Subcutaneous abdominal adipose tissue (tissue), 5 donors: Measurements from ENCODE around the gene CENPV.

ENCODE experiments used
- H3K27ac ChIP-seq: one replicate; pipeline ENCODE4 v1.7.0; 2013; ENCODE audit warnings: low read depth, mild to moderate bottlenecking, inconsistent platforms, low read length, moderate library complexity
- H3K27me3 ChIP-seq, 5 donors: one replicate each; pipeline ENCODE4 v1.7.0; 2013; ENCODE audit warnings: low read length in 5 of 5, inconsistent platforms in 1 of 5; ENCODE audit not compliant: control insufficient read depth in 5 of 5, insufficient read depth in 4 of 5
- H3K36me3 ChIP-seq, 5 donors: one replicate each; pipeline ENCODE4 v1.7.0; 2013; ENCODE audit warnings: low read length in 5 of 5; ENCODE audit not compliant: control insufficient read depth in 5 of 5, insufficient read depth in 5 of 5
- H3K4me1 ChIP-seq, 5 donors: one replicate each; pipeline ENCODE4 v1.7.0; 2013; ENCODE audit warnings: low read length in 5 of 5, mild to moderate bottlenecking in 3 of 5, moderate library complexity in 1 of 5; ENCODE audit not compliant: control insufficient read depth in 5 of 5, insufficient read depth in 5 of 5
- H3K4me3 ChIP-seq, 5 donors: one replicate each; pipeline ENCODE4 v1.7.0; 2013; ENCODE audit warnings: low read length in 5 of 5, low read depth in 1 of 5
- H3K9ac ChIP-seq, 5 donors: one replicate each; pipeline ENCODE4 v1.7.0; 2013; ENCODE audit warnings: low read length in 5 of 5, mild to moderate bottlenecking in 4 of 5, moderate library complexity in 3 of 5
- H3K9me3 ChIP-seq, 5 donors: one replicate each; pipeline ENCODE4 v1.7.0; 2013; ENCODE audit warnings: low read length in 5 of 5; ENCODE audit not compliant: control insufficient read depth in 5 of 5
- donor health status: healthy.
- donor health status: healthy.
- donor health status: healthy.
- donor health status: healthy.
- donor health status: healthy.

CENPV gene

GRCh38 chr17:16363749-16364536 is 10.7 kb upstream of the CENPV start:
- Histone ChIP-seq H3K4me3 (no peak overlapping the region), H3K9me3 (no peaks in the 10 kb centered on the region), H3K36me3 (no peaks in the 10 kb centered on the region), H3K27ac (no peak overlapping the region), H3K4me1 (peaks cover 0 to 11% (median 6%) of the 10 kb centered on the region in 5 donors), H3K27me3 (no peaks in the 10 kb centered on the region), H3K9ac (peak overlapping the region in 4 of 5 donors; percentile 12 to 24 (median 16))

DNA sequence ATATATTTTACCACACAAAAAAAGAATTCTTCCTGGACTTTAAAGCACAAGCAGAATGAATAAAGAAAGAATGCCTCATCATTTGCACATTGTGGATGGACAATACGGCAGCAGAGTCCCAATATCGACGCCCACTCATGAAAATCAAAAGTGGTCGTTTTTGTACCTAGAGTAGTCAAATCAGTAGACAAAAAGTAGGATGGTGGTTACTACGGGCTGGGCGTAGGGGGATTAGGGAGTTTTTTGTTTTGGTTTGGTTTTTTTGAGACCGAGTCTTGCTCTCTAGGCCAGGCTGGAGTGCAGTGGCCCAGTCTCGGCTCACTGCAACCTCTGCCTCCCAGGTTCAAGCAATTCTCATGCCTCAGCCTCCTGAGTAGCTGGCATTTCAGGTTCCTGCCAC is 8.6 kb upstream of the CENPV start:
- H3K36me3 ChIP-seq: no peaks in the 10 kb centered on the region
- H3K4me3 ChIP-seq: no peak overlapping the region
- H3K9ac ChIP-seq: no peak overlapping the region
- no peaks in the 10 kb centered on the region for H3K27me3 ChIP-seq
- no peak overlapping the region for H3K27ac ChIP-seq
- peaks cover 0 to 11% (median 6%) of the 10 kb centered on the region in 5 donors for H3K4me1 ChIP-seq
- no peaks in the 10 kb centered on the region for H3K9me3 ChIP-seq

DNA sequence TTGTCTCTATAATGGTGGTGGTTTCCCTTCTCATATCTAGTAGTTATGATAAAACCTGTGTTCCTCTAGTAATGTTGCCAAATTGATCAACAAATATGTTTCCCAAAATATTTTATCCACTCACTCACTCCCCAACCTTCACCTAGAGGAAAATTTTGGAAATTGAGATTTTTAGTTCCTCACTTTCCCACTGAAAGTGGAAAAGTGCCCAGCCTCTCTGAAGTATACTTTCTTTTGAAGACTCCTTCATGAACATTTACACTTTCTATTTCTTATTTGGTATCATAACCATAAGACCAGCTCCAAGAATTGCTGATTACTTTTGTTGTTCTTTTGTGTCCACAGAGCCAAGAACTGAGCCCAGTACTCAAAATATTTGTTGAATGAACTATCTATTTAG is 5.1 kb upstream of the CENPV start:
- Histone ChIP-seq H3K4me3 (no peak overlapping the region), H3K9me3 (no peaks in the 10 kb centered on the region), H3K4me1 (peaks cover 0 to 5% (median 4%) of the 10 kb centered on the region in 5 donors), H3K27ac (no peak overlapping the region), H3K27me3 (no peaks in the 10 kb centered on the region), H3K9ac (no peak overlapping the region), H3K36me3 (no peaks in the 10 kb centered on the region)

DNA sequence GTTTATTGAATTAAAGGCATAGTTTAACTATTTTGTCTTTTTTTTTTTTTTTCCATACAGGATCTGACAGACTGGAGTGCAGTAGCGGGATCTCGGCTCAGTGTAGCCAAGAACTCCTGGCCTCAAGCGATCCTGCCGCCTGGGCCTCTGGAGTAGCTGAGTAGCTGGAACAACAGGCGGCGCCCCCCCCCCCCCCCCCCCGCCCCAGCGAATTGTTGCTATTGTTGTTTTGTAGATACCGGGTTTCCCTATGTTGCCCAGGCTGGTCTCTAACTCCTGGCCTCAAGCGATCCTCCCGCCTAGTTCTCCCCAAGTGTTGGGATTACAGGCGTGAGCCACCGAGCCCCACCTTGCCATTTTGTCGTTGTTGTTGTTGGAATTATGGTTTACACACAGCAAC is 1.3 kb upstream of the CENPV start:
- no peaks in the 10 kb centered on the region for H3K27me3 ChIP-seq
- no peak overlapping the region for H3K4me3 ChIP-seq
- peaks cover 0 to 18% (median 17%) of the 10 kb centered on the region in 5 donors for H3K4me1 ChIP-seq
- H3K9ac ChIP-seq: no peak overlapping the region
- no peaks in the 10 kb centered on the region for H3K36me3 ChIP-seq
- H3K9me3 ChIP-seq: no peaks in the 10 kb centered on the region
- no peak overlapping the region for H3K27ac ChIP-seq

DNA sequence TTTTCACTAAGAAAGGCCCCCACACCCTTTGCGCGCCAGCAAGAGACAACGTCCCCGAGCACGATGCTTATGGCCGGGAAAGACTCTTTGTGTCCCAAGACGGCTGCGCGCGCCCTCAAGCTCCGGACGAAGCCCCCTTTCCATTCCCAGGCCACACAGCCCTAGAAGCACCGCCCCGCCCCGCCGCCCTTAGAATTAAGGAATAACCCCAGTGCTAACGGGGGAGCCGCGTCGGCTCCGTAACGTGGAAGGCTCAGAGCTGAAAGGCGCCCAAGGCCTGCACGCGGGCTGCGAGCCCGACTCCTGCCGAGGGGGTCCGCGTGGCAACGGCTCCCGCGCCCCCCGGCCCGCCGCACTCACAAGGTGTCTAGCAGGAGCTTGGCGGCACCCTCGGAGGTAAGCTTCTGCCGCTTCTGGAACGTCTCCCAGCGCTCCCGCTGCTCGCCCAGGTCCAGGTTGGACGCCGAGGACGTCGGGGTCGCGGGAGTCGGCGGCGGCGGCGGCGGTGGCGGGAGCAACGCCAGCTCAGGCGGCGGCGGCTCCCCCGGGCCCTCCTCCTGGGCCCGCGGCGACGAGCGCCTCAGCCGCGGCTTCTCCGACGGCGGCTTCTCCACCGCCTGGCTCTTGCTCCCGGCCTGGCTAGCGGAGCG is 477 bp downstream of the CENPV start:
- Histone ChIP-seq H3K27me3 (no peaks in the 10 kb centered on the region), H3K27ac (no peak overlapping the region), H3K4me3 (peak overlapping the region; percentile 57 to 80 (median 75)), H3K4me1 (peaks cover 0 to 18% (median 17%) of the 10 kb centered on the region in 5 donors), H3K36me3 (peaks cover 4 to 14% (median 10%) of the 10 kb centered on the region in 5 donors), H3K9ac (peak overlapping the region in 4 of 5 donors; percentile 59 to 71 (median 66)), H3K9me3 (no peaks in the 10 kb centered on the region)

- peak overlapping the region in 4 of 5 donors; percentile 59 to 71 (median 66) for H3K9ac ChIP-seq
- no peaks in the 10 kb centered on the region for H3K9me3 ChIP-seq
- peak overlapping the region; percentile 57 to 80 (median 75) for H3K4me3 ChIP-seq
- H3K4me1 ChIP-seq: peaks cover 0 to 18% (median 17%) of the 10 kb centered on the region in 5 donors
- no peak overlapping the region for H3K27ac ChIP-seq
- peaks cover 4 to 14% (median 10%) of the 10 kb centered on the region in 5 donors for H3K36me3 ChIP-seq
- H3K27me3 ChIP-seq: no peaks in the 10 kb centered on the region
These were observed 984 bp downstream of the CENPV start for GRCh38 chr17:16352303-16352666.

- peaks cover 0 to 18% (median 17%) of the 10 kb centered on the region in 5 donors for H3K4me1 ChIP-seq
- no peaks in the 10 kb centered on the region for H3K27me3 ChIP-seq
- peak overlapping the region; percentile 57 to 80 (median 75) for H3K4me3 ChIP-seq
- no peaks in the 10 kb centered on the region for H3K9me3 ChIP-seq
- H3K36me3 ChIP-seq: peaks cover 4 to 17% (median 10%) of the 10 kb centered on the region in 5 donors
- H3K9ac ChIP-seq: peak overlapping the region in 3 of 5 donors; percentile 51 to 65 (median 56)
- H3K27ac ChIP-seq: no peak overlapping the region
These were observed 1.4 kb downstream of the CENPV start for GRCh38 chr17:16351831-16352230.

DNA sequence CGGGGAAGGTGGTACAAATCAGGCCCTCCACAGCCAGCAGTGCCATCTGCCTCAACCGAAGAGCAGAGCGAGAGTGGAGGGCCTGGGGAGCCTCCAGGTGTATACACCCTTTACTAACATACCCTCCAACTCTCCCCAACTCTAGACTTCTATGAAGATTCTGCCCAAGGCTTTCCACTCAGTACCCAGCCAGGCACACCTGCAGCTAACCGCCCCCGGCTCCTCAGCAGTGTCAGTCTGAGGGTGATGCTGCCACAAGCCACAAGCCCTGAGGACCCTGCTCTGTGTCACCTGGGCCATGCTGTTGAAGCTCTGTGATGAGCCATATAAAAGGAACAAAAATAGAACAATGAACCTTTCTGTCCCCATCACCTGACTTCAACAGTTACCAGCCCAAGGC is 3.8 kb downstream of the CENPV start:
- Histone ChIP-seq H3K27ac (no peak overlapping the region), H3K4me3 (no peak overlapping the region), H3K9ac (no peak overlapping the region), H3K4me1 (peaks cover 0 to 18% (median 17%) of the 10 kb centered on the region in 5 donors), H3K9me3 (no peaks in the 10 kb centered on the region), H3K27me3 (no peaks in the 10 kb centered on the region), H3K36me3 (peaks cover 4 to 17% (median 10%) of the 10 kb centered on the region in 5 donors)

GRCh38 chr17:16348586-16348985 is 4.7 kb downstream of the CENPV start:
- H3K36me3 ChIP-seq: peaks cover 4 to 22% (median 13%) of the 10 kb centered on the region in 5 donors
- H3K27ac ChIP-seq: no peak overlapping the region
- peaks cover 0 to 16% (median 14%) of the 10 kb centered on the region in 5 donors for H3K4me1 ChIP-seq
- H3K4me3 ChIP-seq: no peak overlapping the region
- H3K27me3 ChIP-seq: no peaks in the 10 kb centered on the region
- no peaks in the 10 kb centered on the region for H3K9me3 ChIP-seq
- H3K9ac ChIP-seq: no peak overlapping the region

- Histone ChIP-seq H3K27ac (no peak overlapping the region), H3K9me3 (no peaks in the 10 kb centered on the region), H3K4me1 (peaks cover 0 to 11% (median under 1%) of the 10 kb centered on the region in 5 donors), H3K36me3 (peaks cover 4 to 34% (median 21%) of the 10 kb centered on the region in 5 donors), H3K9ac (no peak overlapping the region), H3K27me3 (no peaks in the 10 kb centered on the region), H3K4me3 (no peak overlapping the region)
These were observed 6.5 kb downstream of the CENPV start for GRCh38 chr17:16346721-16347271.
